Activated naive CD4-positive, alpha-beta T cell treated with Interleukin-2 at 50 U/mL for 16 hours (primary cell): ENCODE data around the gene DEGS1.

Experiments
- DNase-seq: peaks from one replicate; pipeline ENCODE4 v3.0.0-alpha.2; 2020

The DEGS1 gene

GRCh38 chr1:224182866-224183590 lies at the start of gene DEGS1:
Gene DEGS1 (plus strand): TSS chr1:224183240. CDS start chr1:224183337, 97 bp downstream.
- peak; percentile 82 for DNase-seq

- DNase-seq = no peak
These were observed 49.2 kb upstream of the DEGS1 start for GRCh38 chr1:224133741-224134299.

- DNase-seq = no peak
These were observed 45.5 kb upstream of the DEGS1 start for GRCh38 chr1:224137518-224137917.

GRCh38 chr1:224138198-224138597 lies 44.8 kb upstream of the DEGS1 start:
- DNase-seq = no peak

- no peak for DNase-seq
These were observed 41.3 kb upstream of the DEGS1 start for GRCh38 chr1:224141693-224142092.

GRCh38 chr1:224149709-224150108 lies 33.3 kb upstream of the DEGS1 start:
- no peak for DNase-seq

- no peak for DNase-seq
These were observed 31.9 kb upstream of the DEGS1 start for GRCh38 chr1:224151117-224151516.

- no peak for DNase-seq
These were observed 25.7 kb upstream of the DEGS1 start for GRCh38 chr1:224157316-224157715.

GRCh38 chr1:224159541-224159940 lies 23.5 kb upstream of the DEGS1 start:
- no peak for DNase-seq

GRCh38 chr1:224160171-224160682 lies 22.8 kb upstream of the DEGS1 start:
- DNase-seq = no peak

- no peak for DNase-seq
These were observed 20.3 kb upstream of the DEGS1 start for GRCh38 chr1:224162768-224163167.

- DNase-seq = no peak
These were observed 19.7 kb upstream of the DEGS1 start for GRCh38 chr1:224163311-224163710.

GRCh38 chr1:224168859-224169380 lies 14.1 kb upstream of the DEGS1 start:
- no peak for DNase-seq

- no peak for DNase-seq
These were observed 13.2 kb upstream of the DEGS1 start for GRCh38 chr1:224169718-224170270.

- DNase-seq = no peak
These were observed 12.7 kb upstream of the DEGS1 start for GRCh38 chr1:224170343-224170742.

- DNase-seq = peak; percentile 28
These were observed 12.1 kb upstream of the DEGS1 start for GRCh38 chr1:224170748-224171478.

GRCh38 chr1:224172229-224172628 lies 10.8 kb upstream of the DEGS1 start:
- no peak for DNase-seq

GRCh38 chr1:224173523-224173922 lies 9.5 kb upstream of the DEGS1 start:
- DNase-seq = no peak

GRCh38 chr1:224175617-224176016 lies 7.4 kb upstream of the DEGS1 start:
- peak; percentile 40 for DNase-seq

GRCh38 chr1:224177356-224177999 lies 5.6 kb upstream of the DEGS1 start:
- DNase-seq = no peak

GRCh38 chr1:224178894-224179293 lies 4.1 kb upstream of the DEGS1 start:
- DNase-seq = no peak

- no peak for DNase-seq
These were observed 2.1 kb upstream of the DEGS1 start for GRCh38 chr1:224180783-224181452.
